Cardiac fibroblast (primary cell): ENCODE results near the gene CDCA7.
"Not testable (repeated sequence)": the region's sequence is repeated elsewhere in the genome, so short reads cannot be mapped to it uniquely, and the experiment has no call there.

ENCODE experiments used
- DNase-seq, 2 donors: peaks; one replicate each; pipeline versions ENCODE4 v3.0.0 to v3.0.0-alpha.2; 2010; ENCODE audit warnings: low read depth in 2 of 2
- H3K4me3 ChIP-seq, 2 donors: replicated peaks in 1 of 2; 1 replicate in 1 of 2; 2 replicates in 1 of 2; pipeline ENCODE4 v1.5.1; 2011; ENCODE audit warnings: low read depth in 2 of 2, low read length in 2 of 2, mild to moderate bottlenecking in 2 of 2, moderate library complexity in 1 of 2
- TF ChIP-seq, protein P1 (sequence below): IDR thresholded peaks from one replicate; pipeline ENCODE4 v1.5.1; 2011; ENCODE audit warnings: low read depth, mild to moderate bottlenecking, low read length, inconsistent platforms

The CDCA7 gene

GRCh38 chr2:173357346-173357745, 2.7 kb downstream of the CDCA7 start:
- DNase-seq = no peak
- TF ChIP-seq, protein P1, sequence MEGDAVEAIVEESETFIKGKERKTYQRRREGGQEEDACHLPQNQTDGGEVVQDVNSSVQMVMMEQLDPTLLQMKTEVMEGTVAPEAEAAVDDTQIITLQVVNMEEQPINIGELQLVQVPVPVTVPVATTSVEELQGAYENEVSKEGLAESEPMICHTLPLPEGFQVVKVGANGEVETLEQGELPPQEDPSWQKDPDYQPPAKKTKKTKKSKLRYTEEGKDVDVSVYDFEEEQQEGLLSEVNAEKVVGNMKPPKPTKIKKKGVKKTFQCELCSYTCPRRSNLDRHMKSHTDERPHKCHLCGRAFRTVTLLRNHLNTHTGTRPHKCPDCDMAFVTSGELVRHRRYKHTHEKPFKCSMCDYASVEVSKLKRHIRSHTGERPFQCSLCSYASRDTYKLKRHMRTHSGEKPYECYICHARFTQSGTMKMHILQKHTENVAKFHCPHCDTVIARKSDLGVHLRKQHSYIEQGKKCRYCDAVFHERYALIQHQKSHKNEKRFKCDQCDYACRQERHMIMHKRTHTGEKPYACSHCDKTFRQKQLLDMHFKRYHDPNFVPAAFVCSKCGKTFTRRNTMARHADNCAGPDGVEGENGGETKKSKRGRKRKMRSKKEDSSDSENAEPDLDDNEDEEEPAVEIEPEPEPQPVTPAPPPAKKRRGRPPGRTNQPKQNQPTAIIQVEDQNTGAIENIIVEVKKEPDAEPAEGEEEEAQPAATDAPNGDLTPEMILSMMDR = no peak
- H3K4me3 ChIP-seq = no peak overlapping the region

DNA sequence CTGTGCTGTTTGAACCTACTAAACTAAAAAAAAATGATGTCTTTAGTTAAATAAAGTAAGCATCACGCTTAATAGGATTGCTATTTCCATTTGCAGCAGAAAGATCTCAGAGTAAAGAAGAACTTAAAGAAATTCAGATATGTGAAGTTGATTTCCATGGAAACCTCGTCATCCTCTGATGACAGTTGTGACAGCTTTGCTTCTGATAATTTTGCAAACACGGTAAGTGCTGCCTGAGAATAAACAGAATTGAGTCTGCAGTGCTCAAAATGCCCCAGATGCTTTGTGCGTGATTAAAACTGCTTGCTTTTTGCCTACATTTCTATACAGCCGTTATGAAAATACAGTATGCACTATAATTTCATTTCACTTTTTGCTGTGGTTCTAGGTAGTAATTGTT, 3.9 kb downstream of the CDCA7 start:
- TF ChIP-seq, protein P1 = no peak
- no peak for DNase-seq

GRCh38 chr2:173359231-173359630, 4.6 kb downstream of the CDCA7 start:
- no peak overlapping the region for H3K4me3 ChIP-seq
- DNase-seq = peak in 1 of 2 donors; percentile 29
- TF ChIP-seq, protein P1 = no peak

More for the DNA sequence above, 3.9 kb downstream of the CDCA7 start:
- H3K4me3 ChIP-seq = no peak overlapping the region

- H3K4me3 ChIP-seq = no peak overlapping the region
- TF ChIP-seq, protein P1 = no peak
- peak in 1 of 2 donors; percentile 15 for DNase-seq
Measured at GRCh38 chr2:173370198-173370597, 15.5 kb downstream of the CDCA7 start.

DNA sequence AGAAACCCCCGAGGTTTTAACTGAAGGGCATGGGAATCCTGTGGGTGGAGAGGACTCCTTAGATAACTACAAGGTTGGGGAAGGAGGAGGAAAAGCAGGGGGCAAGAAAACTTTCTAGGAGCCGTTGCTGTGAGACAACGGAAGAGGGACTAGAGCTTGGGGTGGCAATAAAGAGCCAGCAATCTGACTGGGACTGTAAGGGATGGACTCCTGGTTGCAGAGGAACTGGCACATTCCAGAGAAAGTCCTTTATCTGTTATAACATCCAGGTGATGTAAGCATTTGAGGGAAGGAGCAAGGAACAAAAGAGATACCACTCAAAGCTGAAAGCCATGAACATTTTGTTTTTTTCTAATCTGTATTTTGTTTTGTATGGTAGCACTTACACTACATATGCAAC, 16.4 kb downstream of the CDCA7 start:
- no peak overlapping the region for H3K4me3 ChIP-seq
- TF ChIP-seq, protein P1 = no peak

DNA sequence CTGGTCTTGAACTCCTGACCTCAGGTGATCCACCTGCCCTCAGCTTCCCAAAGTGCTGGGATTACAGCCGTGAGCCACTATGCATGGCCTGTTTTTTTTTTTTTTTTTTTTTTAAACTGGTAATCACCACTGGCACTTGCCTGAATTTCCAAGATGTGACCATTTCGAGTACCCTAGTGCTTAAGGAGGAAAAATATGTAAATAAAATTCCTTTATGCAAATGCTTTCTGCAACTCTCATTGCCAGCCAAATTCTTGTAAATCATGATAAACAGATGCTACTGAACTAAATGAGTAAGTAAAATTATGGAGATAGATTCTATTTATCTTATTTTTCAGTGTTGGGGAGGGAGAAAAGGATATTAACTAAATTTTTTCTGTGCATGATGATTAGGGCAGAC, 18.6 kb downstream of the CDCA7 start:
- DNase-seq = no peak
- TF ChIP-seq, protein P1 = no peak
- no peak overlapping the region for H3K4me3 ChIP-seq

More for the DNA sequence above, 16.4 kb downstream of the CDCA7 start:
- no peak for DNase-seq

GRCh38 chr2:173374634-173375033, 20.0 kb downstream of the CDCA7 start:
- TF ChIP-seq, protein P1 = no peak
- DNase-seq = no peak
- H3K4me3 ChIP-seq = no peak overlapping the region

- not testable (repeated sequence) for H3K4me3 ChIP-seq, DNase-seq
Measured at GRCh38 chr2:173385534-173385933, 30.9 kb downstream of the CDCA7 start.
